ENCODE data around the gene LMNTD2. TPM values are rescaled to one million over a fixed set of nuclear protein-coding genes. Genes with fewer than 3 reads are reported as not detected.

Gene LMNTD2
- total and polyA plus RNA-seq, 2 donors (not counting 3 experiments of a cell fraction or from before 2014, with no cell fraction given) = 2.1 to 2.6 TPM

- CTCF ChIA-PET = no interaction called here
- DNase-seq (ENCODE audit: low read depth, low spot score) (no peak), FAIRE-seq (no peak)
- POLR2A ChIA-PET = no interaction called here
- Histone ChIP-seq H4K20me1 (replicated peaks; ENCODE audit: control insufficient read depth, extremely low read depth, insufficient read depth, low read length) (no peaks in the 10 kb centered on the region), H2AFZ (ENCODE audit: low read depth, low read length) (no peak overlapping the region), H3K4me1 (ENCODE audit: control insufficient read depth, extremely low read depth, insufficient read depth, low read length) (peaks cover 11% of the 10 kb centered on the region), H3K27ac (ENCODE audit: insufficient read depth, low read depth, low read length) (no peak overlapping the region), H3K9ac (replicated peaks; ENCODE audit: extremely low read depth, insufficient read depth, low read length) (no peak overlapping the region), H3K9me3 (replicated peaks; ENCODE audit: control insufficient read depth, insufficient read depth, low read length) (no peaks in the 10 kb centered on the region), H3K4me3 (replicated peaks in 1 of 3; ENCODE audit: insufficient read depth in 1 of 3, low read depth in 1 of 3, low read length in 3 of 3) (no peak overlapping the region), H3K9me1 (replicated peaks; ENCODE audit: control insufficient read depth, extremely low read depth, insufficient read depth, low read length) (no peaks in the 10 kb centered on the region), H3K4me2 (ENCODE audit: insufficient read depth, low read length) (no peak overlapping the region), H3K27me3 (ENCODE audit: control insufficient read depth in 2 of 2, insufficient read depth in 2 of 2, low read length in 2 of 2) (no peaks in the 10 kb centered on the region), H3K36me3 (ENCODE audit: control insufficient read depth in 2 of 2, extremely low read depth in 1 of 2, insufficient read depth in 2 of 2, low read length in 2 of 2) (peaks cover 3 to 28% of the 10 kb centered on the region in 2 experiments), H3K79me2 (ENCODE audit: control insufficient read depth, insufficient read depth, low read length) (peaks cover 38% of the 10 kb centered on the region)
- TF ChIP-seq FOS (IDR thresholded peaks at IDR 0.05; ENCODE audit: borderline replicate concordance, insufficient read depth, low read length) (no peak), JUN (IDR thresholded peaks at IDR 0.05; ENCODE audit: borderline replicate concordance, insufficient read depth, insufficient read length, low read depth) (no peak), EZH2 (IDR thresholded peaks at IDR 0.05; ENCODE audit: borderline replicate concordance, low read depth, low read length, severe bottlenecking) (no peak), CTCF (IDR thresholded peaks at IDR 0.05; ENCODE audit: extremely low read depth in 1 of 2, insufficient read depth in 1 of 2, low read depth in 1 of 2, low read length in 2 of 2) (no peak), MYC (IDR thresholded peaks at IDR 0.05; ENCODE audit: low read depth, low read length) (no peak), POLR2A (IDR thresholded peaks at IDR 0.05; ENCODE audit: low read depth, low read length) (no peak)
- dilution Hi-C loops (cut with MboI; ENCODE audit: extremely low pct_ligation_motif_present, low sequenced_read_pairs) = no loop called here
- BruUV-seq (replicated peaks) = no TSS peak
- intact Hi-C loops (cut with micrococcal nuclease) = no loop called here
Observed at GRCh38 chr11:584287-584686, 23.7 kb upstream of the LMNTD2 start.

GRCh38 chr11:581752-582151 lies 21.2 kb upstream of the LMNTD2 start:
- Histone ChIP-seq H3K27me3 (ENCODE audit: control insufficient read depth in 2 of 2, insufficient read depth in 2 of 2, low read length in 2 of 2) (no peaks in the 10 kb centered on the region), H3K27ac (ENCODE audit: insufficient read depth, low read depth, low read length) (no peak overlapping the region), H3K4me1 (ENCODE audit: control insufficient read depth, extremely low read depth, insufficient read depth, low read length) (peaks cover 14% of the 10 kb centered on the region), H3K9me3 (replicated peaks; ENCODE audit: control insufficient read depth, insufficient read depth, low read length) (no peaks in the 10 kb centered on the region), H2AFZ (ENCODE audit: low read depth, low read length) (no peak overlapping the region), H3K79me2 (ENCODE audit: control insufficient read depth, insufficient read depth, low read length) (peaks cover 56% of the 10 kb centered on the region), H3K4me2 (ENCODE audit: insufficient read depth, low read length) (no peak overlapping the region), H4K20me1 (replicated peaks; ENCODE audit: control insufficient read depth, extremely low read depth, insufficient read depth, low read length) (no peaks in the 10 kb centered on the region), H3K36me3 (ENCODE audit: control insufficient read depth in 2 of 2, extremely low read depth in 1 of 2, insufficient read depth in 2 of 2, low read length in 2 of 2) (peaks cover 0 to 18% of the 10 kb centered on the region in 2 experiments), H3K4me3 (replicated peaks in 1 of 3; ENCODE audit: insufficient read depth in 1 of 3, low read depth in 1 of 3, low read length in 3 of 3) (no peak overlapping the region), H3K9me1 (replicated peaks; ENCODE audit: control insufficient read depth, extremely low read depth, insufficient read depth, low read length) (no peaks in the 10 kb centered on the region), H3K9ac (replicated peaks; ENCODE audit: extremely low read depth, insufficient read depth, low read length) (no peak overlapping the region)
- TF ChIP-seq JUN (IDR thresholded peaks at IDR 0.05; ENCODE audit: borderline replicate concordance, insufficient read depth, insufficient read length, low read depth) = no peak
- no peak for TF ChIP-seq POLR2AphosphoS5 (IDR thresholded peaks at IDR 0.05; ENCODE audit: insufficient read depth, low read depth, low read length)
- no peak for TF ChIP-seq MYC (IDR thresholded peaks at IDR 0.05; ENCODE audit: low read depth, low read length)
- TF ChIP-seq MAX (IDR thresholded peaks at IDR 0.05; ENCODE audit: insufficient read depth, insufficient read length) = no peak
- no peak for TF ChIP-seq EZH2 (IDR thresholded peaks at IDR 0.05; ENCODE audit: borderline replicate concordance, low read depth, low read length, severe bottlenecking)
- TF ChIP-seq FOS (IDR thresholded peaks at IDR 0.05; ENCODE audit: borderline replicate concordance, insufficient read depth, low read length) = no peak
- TF ChIP-seq GATA2 (IDR thresholded peaks at IDR 0.05; ENCODE audit: insufficient read depth, insufficient read length, low read depth, low read length) = no peak
- TF ChIP-seq POLR2A (IDR thresholded peaks at IDR 0.05; ENCODE audit: low read depth, low read length) = no peak
- no peak for TF ChIP-seq CTCF (IDR thresholded peaks at IDR 0.05; ENCODE audit: extremely low read depth in 1 of 2, insufficient read depth in 1 of 2, low read depth in 1 of 2, low read length in 2 of 2)
- intact Hi-C loops (cut with micrococcal nuclease) = no loop called here
- CTCF ChIA-PET = no interaction called here
- no TSS peak for BruUV-seq (replicated peaks)
- dilution Hi-C loops (cut with MboI; ENCODE audit: extremely low pct_ligation_motif_present, low sequenced_read_pairs) = no loop called here
- no peak for FAIRE-seq
- DNase-seq (ENCODE audit: low read depth, low spot score) = no peak
- POLR2A ChIA-PET = no interaction called here
